Measurements from ENCODE around the gene TMF1.

TMF1 gene

DNA sequence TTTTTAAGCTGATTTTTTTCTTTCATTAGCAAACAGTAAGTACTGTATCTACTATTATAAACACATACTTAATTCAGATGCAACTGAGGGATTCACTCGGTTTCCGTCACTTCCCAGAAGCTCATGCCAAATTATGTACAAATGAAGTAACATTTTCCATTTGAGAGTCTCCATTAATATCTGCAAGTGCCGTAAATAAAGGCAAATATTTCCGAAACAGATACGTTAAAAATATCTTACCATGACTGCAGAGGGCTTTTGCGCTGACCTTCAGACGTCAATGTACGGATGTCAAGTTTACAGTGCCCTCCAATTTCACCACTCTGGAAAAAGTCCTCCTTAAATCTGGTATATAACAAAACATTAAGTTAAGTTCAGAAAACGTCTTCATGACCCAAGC is 48.0 kb downstream of the TMF1 start:
- no peak for DNase-seq (ENCODE audit: low read depth in 1 of 2, low spot score in 1 of 2)
- in situ Hi-C loops (cut with HindIII; ENCODE audit: low pct_unique_long_range_greater_than_20kb, low sequenced_read_pairs): no loop called here
- no peak for TF ChIP-seq JUND (IDR thresholded peaks at IDR 0.05; ENCODE audit: low read depth)

- no peak for TF ChIP-seq JUND (IDR thresholded peaks at IDR 0.05; ENCODE audit: low read depth)
- in situ Hi-C loops (cut with HindIII; ENCODE audit: low pct_unique_long_range_greater_than_20kb, low sequenced_read_pairs): no loop called here
Measured at GRCh38 chr3:68999605-69000004, 52.5 kb downstream of the TMF1 start.

GRCh38 chr3:68999158-68999557 is 53.0 kb downstream of the TMF1 start:
- in situ Hi-C loops (cut with HindIII; ENCODE audit: low pct_unique_long_range_greater_than_20kb, low sequenced_read_pairs): no loop called here
- TF ChIP-seq JUND (IDR thresholded peaks at IDR 0.05; ENCODE audit: low read depth): no peak
- DNase-seq (ENCODE audit: low read depth in 1 of 2, low spot score in 1 of 2): no peak

More at GRCh38 chr3:68999605-69000004, 52.5 kb downstream of the TMF1 start:
- no peak for DNase-seq (ENCODE audit: low read depth in 1 of 2, low spot score in 1 of 2)

DNA sequence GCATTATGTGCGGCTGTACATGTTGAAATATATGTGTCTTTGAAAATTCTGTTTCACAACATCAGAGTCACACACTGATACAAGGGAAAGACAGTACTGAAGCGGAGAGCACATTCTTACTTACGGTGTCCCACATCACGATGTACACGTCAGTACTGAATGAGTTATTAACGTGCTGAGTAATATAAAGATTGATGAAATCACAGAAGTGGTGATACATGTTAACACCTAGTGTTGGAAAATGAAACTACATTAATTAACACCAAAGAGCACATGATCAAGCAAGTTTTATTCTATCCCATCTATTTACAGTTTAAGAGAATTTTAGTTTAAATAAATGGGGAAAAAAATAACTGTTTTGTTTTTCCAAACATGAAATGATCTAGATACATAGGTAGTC is 54.2 kb downstream of the TMF1 start:
- in situ Hi-C loops (cut with HindIII; ENCODE audit: low pct_unique_long_range_greater_than_20kb, low sequenced_read_pairs): no loop called here
- no peak for DNase-seq (ENCODE audit: low read depth in 1 of 2, low spot score in 1 of 2)
- TF ChIP-seq JUND (IDR thresholded peaks at IDR 0.05; ENCODE audit: low read depth): no peak

GRCh38 chr3:68996356-68996995 is 55.7 kb downstream of the TMF1 start:
- no peak for DNase-seq (ENCODE audit: low read depth in 1 of 2, low spot score in 1 of 2)
- no peak for TF ChIP-seq JUND (IDR thresholded peaks at IDR 0.05; ENCODE audit: low read depth)
- in situ Hi-C loops (cut with HindIII; ENCODE audit: low pct_unique_long_range_greater_than_20kb, low sequenced_read_pairs): no loop called here

GRCh38 chr3:68988740-68989139 is 63.4 kb downstream of the TMF1 start:
- no peak for DNase-seq (ENCODE audit: low read depth in 1 of 2, low spot score in 1 of 2)
- in situ Hi-C loops (cut with HindIII; ENCODE audit: low pct_unique_long_range_greater_than_20kb, low sequenced_read_pairs): no loop called here
- no peak for TF ChIP-seq JUND (IDR thresholded peaks at IDR 0.05; ENCODE audit: low read depth)

DNA sequence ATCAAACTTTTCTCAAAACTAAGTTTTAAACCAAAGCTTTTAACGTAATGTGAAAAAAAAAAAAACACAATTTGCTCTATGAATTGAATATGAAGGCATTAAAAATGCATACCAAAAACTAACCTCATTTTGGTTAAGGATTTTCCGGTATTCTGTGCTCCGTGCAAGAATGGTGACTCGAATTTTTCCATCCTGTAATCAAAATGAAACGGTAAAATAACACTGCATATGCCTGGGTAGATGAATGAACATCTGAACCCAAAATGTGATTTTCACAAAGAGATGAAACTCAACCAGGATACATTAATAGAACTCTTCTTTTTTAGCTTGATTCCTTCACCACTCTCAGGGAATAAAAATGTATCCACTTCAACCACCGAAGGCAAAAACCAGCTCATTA is 64.8 kb downstream of the TMF1 start:
- no peak for TF ChIP-seq JUND (IDR thresholded peaks at IDR 0.05; ENCODE audit: low read depth)
- in situ Hi-C loops (cut with HindIII; ENCODE audit: low pct_unique_long_range_greater_than_20kb, low sequenced_read_pairs): no loop called here

GRCh38 chr3:68986496-68987208 is 65.5 kb downstream of the TMF1 start:
- DNase-seq (ENCODE audit: low read depth in 1 of 2, low spot score in 1 of 2): no peak
- TF ChIP-seq JUND (IDR thresholded peaks at IDR 0.05; ENCODE audit: low read depth): no peak
- in situ Hi-C loops (cut with HindIII; ENCODE audit: low pct_unique_long_range_greater_than_20kb, low sequenced_read_pairs): no loop called here

More for the DNA sequence above, 64.8 kb downstream of the TMF1 start:
- DNase-seq (ENCODE audit: low read depth in 1 of 2, low spot score in 1 of 2): no peak

- no peak for DNase-seq (ENCODE audit: low read depth in 1 of 2, low spot score in 1 of 2)
- TF ChIP-seq JUND (IDR thresholded peaks at IDR 0.05; ENCODE audit: low read depth): no peak
- in situ Hi-C loops (cut with HindIII; ENCODE audit: low pct_unique_long_range_greater_than_20kb, low sequenced_read_pairs): no loop called here
Measured at GRCh38 chr3:68985146-68985790, 66.9 kb downstream of the TMF1 start.

DNA sequence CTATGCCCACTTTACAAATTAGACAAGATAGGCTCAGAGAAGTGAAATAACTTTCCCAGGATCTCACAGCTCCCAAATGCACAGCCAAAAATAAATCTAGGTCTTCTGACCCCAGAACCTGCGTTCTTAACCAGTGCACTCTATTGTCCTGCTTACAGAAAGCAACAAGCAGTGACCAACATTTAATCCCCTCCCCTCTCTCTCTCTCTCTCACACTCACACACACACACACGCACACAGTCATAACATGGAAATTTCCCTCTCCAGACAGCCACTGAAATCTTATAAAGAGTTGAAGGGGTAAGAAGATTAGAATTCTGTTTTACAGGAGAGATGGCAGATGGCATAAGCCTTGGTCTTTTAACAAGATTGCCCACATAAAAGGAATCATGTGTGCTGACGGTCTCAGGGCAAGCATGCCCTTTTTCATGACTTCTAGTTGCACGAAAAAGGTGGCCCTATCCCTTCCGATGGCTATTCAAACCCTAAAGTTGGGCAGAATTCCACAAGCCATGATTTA is 68.1 kb downstream of the TMF1 start:
- DNase-seq (ENCODE audit: low read depth in 1 of 2, low spot score in 1 of 2): no peak
- in situ Hi-C loops (cut with HindIII; ENCODE audit: low pct_unique_long_range_greater_than_20kb, low sequenced_read_pairs): no loop called here
- TF ChIP-seq JUND (IDR thresholded peaks at IDR 0.05; ENCODE audit: low read depth): no peak

DNA sequence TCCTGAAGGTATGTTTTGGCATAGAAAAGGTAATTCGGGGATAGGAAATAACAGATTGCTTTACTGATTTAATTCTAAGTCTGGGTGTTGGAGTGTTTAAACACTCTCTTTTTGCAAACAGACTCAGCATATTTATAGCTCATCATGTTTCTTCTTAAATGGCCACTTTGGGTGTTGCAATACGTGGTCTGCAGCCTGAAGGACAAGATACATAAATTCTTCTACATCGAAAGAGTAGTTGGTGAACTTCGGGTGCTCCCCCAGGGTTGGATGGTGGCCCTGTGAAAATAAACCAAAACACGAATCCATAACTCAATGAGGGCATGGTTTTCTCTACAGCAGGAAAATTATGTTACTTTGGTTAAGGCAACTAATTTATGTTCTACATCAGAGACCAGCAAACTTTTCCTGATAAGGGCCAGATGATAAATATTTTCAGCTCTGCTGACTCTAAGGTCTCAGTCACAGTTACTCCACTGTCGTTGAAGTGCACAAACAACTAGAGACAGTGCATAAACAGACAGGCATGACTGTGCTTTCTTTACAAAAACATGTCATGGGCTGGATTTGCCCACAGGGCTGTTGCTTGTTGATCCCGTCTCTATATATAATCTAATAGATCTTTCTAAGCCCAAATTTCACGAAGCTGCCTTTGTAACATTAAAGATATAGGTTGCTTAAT is 74.5 kb downstream of the TMF1 start:
- no peak for TF ChIP-seq JUND (IDR thresholded peaks at IDR 0.05; ENCODE audit: low read depth)
- in situ Hi-C loops (cut with HindIII; ENCODE audit: low pct_unique_long_range_greater_than_20kb, low sequenced_read_pairs): no loop called here
- no peak for DNase-seq (ENCODE audit: low read depth in 1 of 2, low spot score in 1 of 2)

- no peak for TF ChIP-seq JUND (IDR thresholded peaks at IDR 0.05; ENCODE audit: low read depth)
- in situ Hi-C loops (cut with HindIII; ENCODE audit: low pct_unique_long_range_greater_than_20kb, low sequenced_read_pairs): no loop called here
- DNase-seq (ENCODE audit: low read depth in 1 of 2, low spot score in 1 of 2): no peak
Measured at GRCh38 chr3:68974711-68975110, 77.4 kb downstream of the TMF1 start.

Measured in T47D (cell line).